ENCODE data around the gene PCDH8. TPM values are rescaled to one million over a fixed set of nuclear protein-coding genes. Genes with fewer than 3 reads are reported as not detected.
A peak's percentile ranks its signal among the peaks of the same experiment; 100 is the strongest.

Gene PCDH8
- 0.17 and 0.42 TPM in 2 replicates for total RNA-seq
- long read RNA-seq = 0 reads

GRCh38 chr13:52848455-52849195 lies at the start of gene PCDH8:
PCDH8 (minus strand) TSS chr13:52848640; CDS start chr13:52848436, 204 bp downstream.
- Mint-ChIP-seq H3K4me3 (ENCODE audit: low read depth) (peak within 1 kb of the TSS; percentile 57), H3K9me3 (ENCODE audit: low read depth) (no peaks in the 10 kb centered on the region), H3K36me3 (ENCODE audit: insufficient read depth) (peaks cover 1% of the 10 kb centered on the region), H3K4me1 (ENCODE audit: low read depth) (peaks cover 18% of the 10 kb centered on the region), H3K27me3 (peaks cover 49% of the 10 kb centered on the region), H3K27ac (no peak within 1 kb of the TSS)
- TF ChIP-seq CTCF (IDR thresholded peaks at IDR 0.05; ENCODE audit: unreplicated experiment) = no peak
- DNase-seq (ENCODE audit: low spot score, unreplicated experiment) = peak; percentile 55

GRCh38 chr13:52896827-52897659 lies 48.6 kb upstream of the PCDH8 start:
- H3K27me3 Mint-ChIP-seq = peaks cover 17% of the 10 kb centered on the region
- peaks cover 8% of the 10 kb centered on the region for H3K4me1 Mint-ChIP-seq (ENCODE audit: low read depth)
- no peak overlapping the region for H3K27ac Mint-ChIP-seq
- H3K4me3 Mint-ChIP-seq (ENCODE audit: low read depth) = no peak overlapping the region
- H3K9me3 Mint-ChIP-seq (ENCODE audit: low read depth) = no peaks in the 10 kb centered on the region
- no peak for DNase-seq (ENCODE audit: low spot score, unreplicated experiment)
- no peaks in the 10 kb centered on the region for H3K36me3 Mint-ChIP-seq (ENCODE audit: insufficient read depth)
- peak; percentile 61 for TF ChIP-seq CTCF (IDR thresholded peaks at IDR 0.05; ENCODE audit: unreplicated experiment)

GRCh38 chr13:52894413-52894812 lies 46.0 kb upstream of the PCDH8 start:
- TF ChIP-seq CTCF (IDR thresholded peaks at IDR 0.05; ENCODE audit: unreplicated experiment) = no peak
- Mint-ChIP-seq H3K4me1 (ENCODE audit: low read depth) (peaks cover 12% of the 10 kb centered on the region), H3K27me3 (peaks cover 17% of the 10 kb centered on the region), H3K4me3 (ENCODE audit: low read depth) (no peak overlapping the region), H3K9me3 (ENCODE audit: low read depth) (no peaks in the 10 kb centered on the region), H3K36me3 (ENCODE audit: insufficient read depth) (no peaks in the 10 kb centered on the region), H3K27ac (no peak overlapping the region)
- no peak for DNase-seq (ENCODE audit: low spot score, unreplicated experiment)

- Mint-ChIP-seq H3K36me3 (ENCODE audit: insufficient read depth) (no peaks in the 10 kb centered on the region), H3K9me3 (ENCODE audit: low read depth) (no peaks in the 10 kb centered on the region), H3K4me3 (ENCODE audit: low read depth) (no peak overlapping the region), H3K4me1 (ENCODE audit: low read depth) (peaks cover 15% of the 10 kb centered on the region), H3K27ac (no peak overlapping the region), H3K27me3 (peaks cover 17% of the 10 kb centered on the region)
- no peak for TF ChIP-seq CTCF (IDR thresholded peaks at IDR 0.05; ENCODE audit: unreplicated experiment)
- no peak for DNase-seq (ENCODE audit: low spot score, unreplicated experiment)
Observed at GRCh38 chr13:52892925-52893324, 44.5 kb upstream of the PCDH8 start.

- no peaks in the 10 kb centered on the region for H3K36me3 Mint-ChIP-seq (ENCODE audit: insufficient read depth)
- peaks cover 19% of the 10 kb centered on the region for H3K27me3 Mint-ChIP-seq
- no peak for DNase-seq (ENCODE audit: low spot score, unreplicated experiment)
- H3K4me1 Mint-ChIP-seq (ENCODE audit: low read depth) = peaks cover 15% of the 10 kb centered on the region
- TF ChIP-seq CTCF (IDR thresholded peaks at IDR 0.05; ENCODE audit: unreplicated experiment) = no peak
- H3K27ac Mint-ChIP-seq = no peak overlapping the region
- H3K9me3 Mint-ChIP-seq (ENCODE audit: low read depth) = no peaks in the 10 kb centered on the region
- no peak overlapping the region for H3K4me3 Mint-ChIP-seq (ENCODE audit: low read depth)
Observed at GRCh38 chr13:52891706-52892105, 43.3 kb upstream of the PCDH8 start.
